Transverse colon (tissue), 4 donors: ENCODE data around the gene MPDU1.
A peak's percentile ranks its signal among the peaks of the same experiment; 100 is the strongest.

Experiments used
- POLR2AphosphoS5 ChIP-seq, 3 donors: sonication (generic); formaldehyde crosslinking; IDR thresholded peaks; one replicate each; pipeline ENCODE4 v1.6.1; 2016; ENCODE audit warnings: antibody characterized with exemption in 3 of 3
- TF ChIP-seq, protein P1 (sequence below), 5 experiments: fragments of 200-600 bp in 3 of 5; fragments of 450-650 bp in 2 of 5; sonication (generic) in 3 of 5; IDR thresholded peaks; 1 replicate in 2 of 5; 2 replicates in 3 of 5; pipeline ENCODE4 v1.5.1; 2016 to 2017; ENCODE audit warnings: antibody characterized with exemption in 5 of 5, inconsistent platforms in 3 of 5, mild to moderate bottlenecking in 2 of 5, moderate library complexity in 1 of 5

DNA sequence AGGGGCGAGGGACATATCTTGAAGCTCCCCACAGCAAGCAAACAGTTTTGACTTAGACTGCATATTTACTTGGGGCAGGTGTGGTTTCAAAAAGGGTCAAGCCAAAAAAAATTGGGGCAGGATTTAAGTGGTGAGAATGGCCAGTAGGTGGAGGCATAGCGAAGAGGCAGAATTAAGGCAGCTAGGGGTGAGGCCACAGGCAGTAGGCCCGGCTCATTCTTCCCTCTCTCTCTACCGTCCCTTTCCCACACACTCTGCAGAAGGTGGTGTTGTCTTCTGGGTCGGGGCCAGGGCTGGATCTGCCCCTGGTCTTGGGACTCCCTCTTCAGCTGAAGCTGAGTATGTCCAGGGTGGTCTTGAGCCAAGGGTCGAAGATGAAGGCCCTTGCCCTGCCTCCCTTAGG lies 48.8 kb downstream of the MPDU1 start:
- TF ChIP-seq, protein P1, sequence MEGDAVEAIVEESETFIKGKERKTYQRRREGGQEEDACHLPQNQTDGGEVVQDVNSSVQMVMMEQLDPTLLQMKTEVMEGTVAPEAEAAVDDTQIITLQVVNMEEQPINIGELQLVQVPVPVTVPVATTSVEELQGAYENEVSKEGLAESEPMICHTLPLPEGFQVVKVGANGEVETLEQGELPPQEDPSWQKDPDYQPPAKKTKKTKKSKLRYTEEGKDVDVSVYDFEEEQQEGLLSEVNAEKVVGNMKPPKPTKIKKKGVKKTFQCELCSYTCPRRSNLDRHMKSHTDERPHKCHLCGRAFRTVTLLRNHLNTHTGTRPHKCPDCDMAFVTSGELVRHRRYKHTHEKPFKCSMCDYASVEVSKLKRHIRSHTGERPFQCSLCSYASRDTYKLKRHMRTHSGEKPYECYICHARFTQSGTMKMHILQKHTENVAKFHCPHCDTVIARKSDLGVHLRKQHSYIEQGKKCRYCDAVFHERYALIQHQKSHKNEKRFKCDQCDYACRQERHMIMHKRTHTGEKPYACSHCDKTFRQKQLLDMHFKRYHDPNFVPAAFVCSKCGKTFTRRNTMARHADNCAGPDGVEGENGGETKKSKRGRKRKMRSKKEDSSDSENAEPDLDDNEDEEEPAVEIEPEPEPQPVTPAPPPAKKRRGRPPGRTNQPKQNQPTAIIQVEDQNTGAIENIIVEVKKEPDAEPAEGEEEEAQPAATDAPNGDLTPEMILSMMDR (IDR thresholded peaks at IDR 0.05): peak; percentile 37 to 65 (median 50)
- no peak for TF ChIP-seq POLR2AphosphoS5 (IDR thresholded peaks at IDR 0.05)
